ENCODE results near the gene DDA1.
"Not testable (repeated sequence)": the region's sequence is repeated elsewhere in the genome, so short reads cannot be mapped to it uniquely, and the experiment has no call there.

DDA1 gene

DNA sequence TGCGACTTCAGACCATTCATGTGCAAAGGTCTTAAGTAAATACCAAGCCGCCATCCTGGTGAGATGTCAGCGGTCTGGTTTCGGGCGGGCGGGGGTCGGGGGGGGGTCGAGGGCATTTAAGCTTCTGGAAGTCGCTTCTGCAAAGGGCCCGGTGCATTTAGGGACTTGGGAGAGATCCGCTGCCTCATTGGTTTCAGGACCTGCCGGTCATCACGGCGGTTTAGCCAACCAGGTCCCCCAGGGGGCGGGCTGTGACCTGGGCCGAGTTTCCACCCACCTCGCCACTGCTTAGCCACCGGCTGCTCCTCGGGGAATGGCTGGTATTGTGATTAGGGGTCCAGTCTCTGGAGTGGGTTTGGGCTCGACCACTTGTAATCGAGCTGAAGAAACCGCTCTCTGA lies 19.9 kb upstream of the DDA1 start:
- DNase-seq = peak; percentile 18

- DNase-seq = peak; percentile 69
Observed at GRCh38 chr19:17292301-17293074, 16.9 kb upstream of the DDA1 start.

DNA sequence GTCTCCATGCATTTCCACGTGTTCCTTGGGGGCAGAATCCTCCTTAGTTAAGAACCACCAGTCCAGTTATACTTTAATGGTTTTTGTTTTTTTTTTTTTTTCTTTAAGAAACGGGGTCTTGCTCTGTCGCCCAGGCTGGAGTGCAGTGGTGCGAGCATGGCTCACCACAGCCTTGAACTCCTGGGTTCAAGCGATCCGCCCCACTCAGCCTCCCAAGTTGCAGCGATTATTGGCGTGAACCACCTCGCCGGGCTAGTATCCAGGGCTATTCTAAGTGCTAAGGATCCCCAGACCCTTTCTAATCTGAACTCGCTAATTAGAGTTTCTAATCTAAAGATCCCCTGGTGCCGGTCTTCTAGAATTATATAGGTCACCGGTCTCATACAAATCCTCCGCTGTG lies 15.8 kb upstream of the DDA1 start:
- no peak for DNase-seq

DNA sequence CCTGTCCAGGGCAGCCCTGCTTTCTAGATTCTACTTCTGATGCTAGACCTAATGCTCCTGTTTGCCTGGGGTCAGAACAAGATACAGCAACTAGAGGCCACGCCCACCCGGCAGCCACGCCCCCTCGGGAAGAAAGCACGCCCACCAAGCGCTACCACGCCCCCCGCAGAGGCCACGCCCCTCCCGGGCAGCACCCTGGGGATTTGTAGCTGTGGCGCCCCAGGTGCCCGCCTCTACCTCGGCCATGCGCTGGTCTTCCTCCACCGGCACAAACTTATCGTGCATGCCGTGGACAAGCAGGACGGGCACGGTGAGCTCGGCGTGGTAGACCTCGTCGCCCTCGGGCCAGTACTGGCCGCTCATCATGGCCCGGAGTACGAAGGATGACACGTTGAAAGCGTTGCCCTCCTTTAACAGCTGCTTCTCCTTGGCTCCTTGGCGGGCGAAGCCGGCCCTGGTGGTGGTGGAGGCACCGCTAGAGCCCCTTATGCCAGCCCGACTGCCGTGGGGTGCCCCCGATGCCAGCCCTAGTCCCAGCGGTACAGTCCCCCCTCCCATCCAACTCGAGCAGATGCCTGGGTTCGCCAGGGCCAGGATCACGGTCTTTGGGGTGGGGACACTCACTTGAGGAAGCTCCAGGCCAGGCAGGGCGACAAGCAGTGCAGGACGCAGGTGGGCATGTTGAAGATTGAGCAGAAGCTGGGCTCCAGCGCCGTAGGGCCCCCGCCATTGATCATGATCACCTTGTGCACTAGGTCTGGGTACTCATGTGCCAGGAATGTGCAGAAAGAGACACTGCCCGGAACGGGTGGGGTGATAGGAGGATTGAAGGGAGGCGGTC lies 15.1 kb upstream of the DDA1 start:
- DNase-seq = peak; percentile 48

GRCh38 chr19:17295551-17295950 lies 13.8 kb upstream of the DDA1 start:
- not testable (repeated sequence) for DNase-seq

GRCh38 chr19:17296273-17296672 lies 13.1 kb upstream of the DDA1 start:
- no peak for DNase-seq

DNA sequence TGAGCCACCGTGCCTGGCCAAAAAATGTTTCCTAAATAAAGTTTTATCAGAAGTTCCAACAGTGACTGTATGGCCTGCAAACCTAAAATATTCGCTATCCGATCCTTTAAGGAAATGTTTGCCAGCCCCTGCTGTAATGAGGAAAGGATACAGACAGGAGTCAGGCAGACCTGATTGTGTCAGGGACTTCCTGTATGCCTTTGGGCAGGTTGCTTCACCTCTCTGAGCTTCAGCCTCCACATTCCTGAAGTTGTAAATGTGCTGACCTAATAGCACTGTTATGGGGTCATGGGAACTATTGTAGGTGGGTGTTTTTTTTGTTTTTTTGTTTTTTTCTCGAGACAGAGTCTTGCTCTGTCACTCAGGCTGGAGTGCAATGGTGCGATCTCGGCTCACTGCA lies 12.4 kb upstream of the DDA1 start:
- DNase-seq = no peak

- DNase-seq = no peak
Observed at GRCh38 chr19:17300992-17301619, 8.3 kb upstream of the DDA1 start.

DNA sequence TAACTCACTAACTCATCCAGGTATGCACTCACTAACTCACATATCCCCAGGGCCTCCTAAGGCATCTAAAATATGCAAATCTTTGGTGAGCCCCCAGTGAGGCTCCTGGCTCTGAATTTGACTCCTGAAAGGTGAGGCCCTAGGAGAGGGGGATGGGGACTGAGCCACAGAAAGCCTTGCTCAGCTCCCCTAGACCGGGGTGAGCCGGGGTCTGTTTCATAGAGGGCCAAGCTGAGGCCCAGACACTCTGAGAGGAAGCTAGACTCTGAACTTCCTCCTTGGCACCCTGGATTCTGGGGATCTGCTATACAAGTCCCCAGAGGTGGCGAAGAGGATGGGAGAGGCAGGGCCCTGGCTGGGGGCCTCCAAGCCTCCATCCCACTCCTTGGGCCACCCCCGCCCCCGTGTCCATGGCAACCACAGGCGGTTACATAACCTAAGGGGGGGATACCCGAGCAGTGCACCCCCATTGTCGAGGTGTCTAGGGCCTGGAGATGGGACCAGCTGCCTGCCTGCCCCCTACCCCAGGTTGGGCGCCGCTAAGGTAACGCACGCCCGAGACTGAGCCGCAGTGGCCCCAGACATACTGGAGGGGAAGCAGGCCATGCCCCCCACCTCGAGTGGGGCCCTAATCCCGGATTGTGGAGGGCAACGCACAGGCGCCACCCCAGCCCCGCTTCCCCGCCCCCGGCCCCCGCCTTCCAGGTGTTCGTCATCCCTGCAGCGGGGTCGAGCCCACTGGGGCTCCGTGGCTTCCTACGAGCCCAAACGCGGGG lies 6.8 kb upstream of the DDA1 start:
- DNase-seq = no peak

- peak; percentile 93 for DNase-seq
Observed at GRCh38 chr19:17303167-17303939, 6.0 kb upstream of the DDA1 start, which contains the start of gene ABHD8. Gene ABHD8, minus strand, starts transcription at chr19:17303425. Its CDS starts 1,809 bp downstream, at chr19:17301616.

GRCh38 chr19:17303940-17304267 lies 5.5 kb upstream of the DDA1 start:
- DNase-seq = no peak

DNA sequence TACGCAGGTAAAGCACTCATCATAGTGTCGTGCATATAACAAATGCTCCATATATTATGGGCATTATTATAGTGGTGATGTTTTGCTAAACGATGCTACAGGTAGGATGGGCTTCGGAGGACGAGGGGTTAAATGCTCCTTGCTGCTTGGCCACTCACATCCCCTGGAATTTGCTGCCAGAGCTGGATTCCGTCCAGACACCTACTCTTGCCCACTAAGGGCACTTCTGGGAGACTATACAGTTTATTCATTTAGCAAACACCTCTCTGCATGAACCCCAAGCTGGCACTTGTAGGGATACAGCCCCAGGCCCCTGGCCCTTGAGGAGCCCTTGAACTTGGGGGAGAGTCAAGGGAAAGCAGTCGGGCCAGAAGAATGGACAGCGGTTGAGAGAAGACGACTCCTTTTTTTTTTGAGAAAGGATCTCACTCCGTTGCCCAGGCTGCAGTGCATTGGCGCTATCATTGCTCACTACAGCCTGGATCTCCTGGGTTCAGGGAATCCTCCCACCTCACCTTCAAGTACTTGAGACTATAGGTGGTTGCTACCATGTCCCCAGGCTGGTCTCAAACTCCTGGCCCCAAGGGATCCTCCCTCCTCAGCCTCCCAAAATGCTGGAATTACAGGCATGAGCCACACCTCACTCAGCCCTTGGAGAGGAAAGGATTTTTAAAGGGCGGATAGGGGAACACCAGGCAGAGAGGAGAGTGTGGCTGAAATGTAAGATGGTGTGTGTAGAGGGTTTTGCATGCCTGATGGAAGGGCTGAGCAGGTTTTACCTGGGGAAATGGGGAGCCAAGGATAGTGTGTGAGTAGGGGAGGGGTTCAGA lies 4.8 kb upstream of the DDA1 start:
- no peak for DNase-seq

DNA sequence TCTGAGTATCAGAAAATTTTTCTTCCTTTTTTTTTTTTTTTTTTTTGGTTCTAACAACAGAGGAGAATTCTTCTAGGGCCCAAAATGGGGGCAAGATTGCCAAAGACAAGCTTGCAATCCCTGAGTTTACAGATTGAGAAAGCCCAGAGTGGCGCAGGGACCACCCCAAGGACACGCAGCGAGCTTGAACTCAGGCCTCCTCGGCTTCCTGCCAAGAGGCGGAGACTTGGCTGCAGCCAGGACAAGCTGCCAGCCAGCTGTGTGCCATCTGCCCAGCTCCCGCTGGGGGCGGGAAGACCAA lies 4.2 kb upstream of the DDA1 start:
- no peak for DNase-seq

GRCh38 chr19:17305517-17306284 lies 3.7 kb upstream of the DDA1 start, which contains the start of gene MRPL34:
Gene MRPL34, plus strand, starts transcription at chr19:17305872. Its CDS starts 21 bp downstream, at chr19:17305893.
- DNase-seq = peak; percentile 91

DNA sequence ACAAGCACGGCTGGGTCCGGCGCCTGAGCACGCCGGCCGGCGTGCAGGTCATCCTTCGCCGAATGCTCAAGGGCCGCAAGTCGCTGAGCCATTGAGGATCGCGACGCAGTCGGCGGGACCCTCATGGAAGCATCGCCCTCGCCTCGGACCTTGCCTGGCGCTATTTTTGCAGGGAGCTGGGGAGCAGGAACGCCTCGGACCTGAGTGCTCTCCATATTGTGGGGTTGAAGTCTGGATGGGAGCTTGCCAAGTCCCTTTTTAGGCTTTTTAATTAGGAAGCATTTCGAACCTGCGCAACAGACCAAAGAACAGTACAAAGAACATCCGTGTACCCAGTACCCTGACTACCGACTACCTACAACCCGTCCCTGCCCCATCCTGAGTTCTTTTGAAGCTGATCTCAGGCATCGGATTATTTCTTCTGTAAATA lies 3.1 kb upstream of the DDA1 start:
- DNase-seq = no peak

DNA sequence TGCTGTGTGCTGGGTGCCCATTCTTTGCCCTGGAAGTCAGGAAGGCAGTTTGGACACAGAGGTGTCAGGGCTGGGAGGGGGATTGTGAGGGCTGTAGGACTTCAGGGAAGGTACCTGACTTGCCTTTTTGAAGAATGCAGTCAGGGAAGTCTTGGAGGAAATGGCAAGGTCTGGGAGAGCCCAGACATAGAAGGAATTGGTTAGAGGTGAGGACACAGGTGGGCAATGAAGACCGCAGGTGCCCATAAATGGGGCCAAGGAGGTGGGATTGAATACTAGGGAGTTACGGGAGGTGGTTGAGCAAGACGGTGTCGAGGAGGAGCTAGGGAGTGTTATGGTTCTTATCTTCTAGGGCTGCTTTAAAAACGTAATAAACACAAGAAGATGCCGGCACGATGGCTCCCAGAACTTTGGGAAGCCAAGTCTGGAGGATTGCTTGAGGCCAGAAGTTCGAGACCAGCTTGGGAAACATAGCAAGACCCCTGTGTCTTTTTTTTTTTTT lies 1.4 kb upstream of the DDA1 start:
- no peak for DNase-seq

DNA sequence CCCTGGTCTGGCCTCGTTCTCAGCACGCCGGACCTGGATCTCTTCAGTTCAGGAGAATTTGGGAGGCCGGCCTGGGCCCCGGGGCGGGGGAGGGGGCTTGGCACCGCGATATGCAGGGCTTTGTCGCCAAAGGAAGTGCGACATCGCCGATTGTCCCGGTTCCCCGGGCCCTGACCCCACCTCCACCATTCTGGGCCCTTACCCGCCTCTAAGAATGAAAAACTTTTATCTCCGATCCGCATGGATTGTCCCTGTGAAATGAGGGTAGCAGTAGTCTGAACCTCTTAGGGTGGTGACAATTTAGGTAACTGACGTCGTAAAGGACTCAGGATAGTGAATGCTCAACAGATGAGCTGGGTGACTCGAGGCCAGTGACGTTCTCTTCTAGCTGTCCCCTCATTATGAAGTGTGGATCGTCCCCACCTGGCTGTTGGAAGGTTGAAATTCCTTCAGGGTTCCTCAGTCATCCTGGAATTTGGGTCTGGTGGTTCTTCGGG lies 650 bp downstream of the DDA1 start:
- DNase-seq = no peak

GRCh38 chr19:17311455-17312188 lies 2.3 kb downstream of the DDA1 start:
- no peak for DNase-seq

Measured in activated CD4-positive, alpha-beta T cell treated with anti-CD3 and anti-CD28 coated beads, Interleukin-2, amount 50 U/mL, for 1 hour (primary cell).